Retina (tissue), 1 donor: ENCODE data around the gene PDIA6.
"Not testable (repeated sequence)": the region's sequence is repeated elsewhere in the genome, so short reads cannot be mapped to it uniquely, and the experiment has no call there.

Source experiments
- DNase-seq: peaks from one replicate; pipeline ENCODE4 v3.0.0-alpha.2; 2016

Gene PDIA6

DNA sequence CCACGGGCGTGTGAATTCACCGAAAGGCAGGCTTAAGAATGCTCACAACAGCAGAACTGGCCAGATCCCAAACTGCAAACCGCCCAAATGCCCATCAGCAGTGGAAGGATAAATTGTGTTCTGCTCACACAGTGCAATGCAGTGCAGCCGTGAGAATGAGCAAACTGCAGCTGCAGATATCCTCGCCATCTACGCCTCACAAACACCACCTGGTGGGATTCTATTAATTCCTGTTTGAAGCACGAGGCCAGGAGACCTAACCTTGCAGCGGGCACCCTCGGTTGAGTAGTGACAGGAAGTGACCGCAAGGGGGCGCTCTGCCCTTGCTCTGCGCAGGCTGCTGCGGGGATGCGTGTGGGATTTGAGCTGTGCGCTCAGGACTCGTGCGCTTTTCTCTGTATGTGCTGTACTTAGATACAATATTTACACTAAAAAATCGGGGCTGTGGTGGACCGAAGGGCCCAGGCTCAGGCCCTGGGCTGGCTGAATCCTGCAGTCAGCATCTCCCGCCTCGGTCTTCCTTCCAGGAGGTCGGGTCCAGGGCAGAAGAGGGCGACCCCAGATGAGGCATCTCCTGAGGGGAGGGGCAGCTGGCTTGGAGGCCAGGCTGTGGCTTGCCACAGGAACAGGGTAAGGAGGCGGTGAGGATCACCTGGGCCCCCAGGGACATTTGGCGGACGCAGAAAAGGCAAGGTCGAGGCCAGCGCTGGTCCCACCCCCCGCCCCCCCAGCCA lies 19.8 kb upstream of the PDIA6 start:
- DNase-seq = peak; percentile 93

DNA sequence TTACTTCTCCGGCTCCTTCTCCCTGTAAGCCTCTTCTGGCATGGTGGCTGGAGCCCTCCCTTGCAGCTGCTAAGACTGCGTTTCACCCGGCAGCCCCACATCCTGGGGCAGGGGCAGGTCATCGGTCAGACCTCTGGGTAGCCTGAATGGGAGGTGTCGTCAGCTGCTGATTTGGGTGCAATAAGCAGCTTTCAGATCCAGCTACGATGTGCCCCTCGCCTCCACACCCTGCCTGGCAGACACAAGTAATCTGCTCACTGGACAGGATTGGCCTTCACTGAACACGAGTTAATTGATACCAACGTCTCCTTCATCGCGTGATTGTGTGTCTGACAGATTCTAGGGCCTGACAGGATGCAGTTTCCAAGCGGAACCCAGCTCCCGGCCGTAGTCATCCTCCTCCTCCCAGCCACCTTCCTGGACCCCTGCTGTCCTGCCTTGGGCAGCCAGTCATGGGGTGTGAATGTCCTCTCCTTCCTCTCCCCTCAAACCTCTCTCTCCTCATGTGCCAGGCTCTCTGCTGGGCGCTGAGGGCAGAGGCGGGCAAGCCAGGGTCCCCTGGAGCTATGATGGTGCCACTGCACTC lies 18.9 kb upstream of the PDIA6 start:
- DNase-seq = peak; percentile 65

GRCh38 chr2:10830641-10831399 lies 18.2 kb upstream of the PDIA6 start:
- peak; percentile 65 for DNase-seq

DNA sequence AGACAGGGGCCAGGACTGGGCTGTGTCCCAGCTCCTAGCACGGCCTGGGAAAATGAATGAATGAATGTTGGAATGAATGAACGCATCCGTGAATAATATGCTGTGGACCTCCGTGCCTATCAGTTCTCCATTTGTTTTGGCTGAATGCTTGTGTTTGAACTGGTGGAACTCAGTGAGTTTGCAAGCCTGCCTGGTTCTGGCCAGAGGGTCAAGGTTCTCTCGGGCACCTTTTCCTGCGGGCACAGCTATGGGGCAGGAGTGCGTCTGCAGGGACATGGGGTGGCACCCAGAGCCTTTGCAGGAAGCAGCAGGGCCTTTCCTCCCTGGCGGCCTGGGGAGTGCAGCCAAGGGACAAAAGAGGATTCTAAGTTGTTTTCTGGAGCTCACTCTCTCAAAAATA lies 17.6 kb upstream of the PDIA6 start:
- no peak for DNase-seq

DNA sequence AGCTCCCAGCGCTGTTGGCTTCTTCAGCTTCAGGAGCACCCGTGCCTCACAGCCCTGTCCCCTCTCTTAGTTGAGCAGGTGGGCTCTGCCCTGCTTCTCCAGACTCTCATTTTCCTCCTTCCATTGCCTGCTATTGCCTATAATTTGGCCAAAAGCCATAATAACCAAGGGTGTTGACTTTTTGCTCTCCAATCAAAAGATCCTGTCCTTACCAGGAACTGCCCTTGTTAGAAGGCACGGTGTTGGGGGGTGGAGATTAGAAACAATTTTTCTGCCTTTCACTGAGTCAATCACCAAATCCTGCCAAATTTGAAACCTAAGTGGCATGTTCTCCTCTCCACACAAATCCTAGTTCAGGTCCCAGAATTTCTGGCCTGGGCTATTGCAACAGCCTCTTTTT lies 16.7 kb upstream of the PDIA6 start:
- no peak for DNase-seq

GRCh38 chr2:10828346-10828745 lies 15.8 kb upstream of the PDIA6 start:
- no peak for DNase-seq

- DNase-seq = no peak
Observed at GRCh38 chr2:10826625-10827024, 14.0 kb upstream of the PDIA6 start.

DNA sequence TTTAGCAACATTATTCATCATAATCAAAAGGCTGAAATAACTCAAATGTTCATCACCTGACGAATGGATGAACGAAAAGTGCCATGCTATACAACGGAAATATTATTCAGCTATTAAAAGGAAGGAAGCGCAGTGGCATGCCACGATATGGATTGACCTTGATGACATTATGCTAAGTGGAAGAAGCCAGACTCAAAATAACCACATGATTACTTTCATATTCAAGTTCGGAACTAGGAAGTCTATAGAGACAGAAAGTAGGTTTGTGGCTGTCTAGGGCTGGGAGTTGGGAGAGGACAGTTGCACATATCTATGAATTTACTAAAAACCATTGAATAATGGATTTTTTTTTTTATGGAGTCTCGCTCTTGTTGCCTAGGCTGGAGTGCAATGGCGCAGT lies 13.4 kb upstream of the PDIA6 start:
- DNase-seq = no peak

- DNase-seq = no peak
Observed at GRCh38 chr2:10824191-10824590, 11.6 kb upstream of the PDIA6 start.

GRCh38 chr2:10820978-10821695 lies 8.6 kb upstream of the PDIA6 start:
- no peak for DNase-seq

DNA sequence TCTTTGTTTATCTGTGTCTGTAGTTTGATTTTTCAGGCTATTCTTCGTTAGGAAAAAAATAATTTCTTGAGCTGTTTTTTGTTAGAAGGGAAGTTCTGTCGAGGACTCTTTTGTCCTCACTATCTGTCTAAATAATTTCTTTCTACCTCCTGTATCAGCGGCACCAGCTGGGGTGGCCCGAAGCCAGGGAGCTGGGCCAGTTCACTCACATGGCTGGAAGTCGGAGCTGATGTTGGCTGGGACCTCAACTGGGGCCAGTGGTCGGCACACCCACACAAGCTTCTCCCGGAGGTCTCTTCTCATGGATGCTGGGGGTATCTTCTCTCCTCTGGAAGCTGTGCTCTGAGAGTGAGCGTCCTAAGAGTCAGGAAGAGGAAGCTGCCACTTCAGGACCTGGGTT lies 8.0 kb upstream of the PDIA6 start:
- no peak for DNase-seq

DNA sequence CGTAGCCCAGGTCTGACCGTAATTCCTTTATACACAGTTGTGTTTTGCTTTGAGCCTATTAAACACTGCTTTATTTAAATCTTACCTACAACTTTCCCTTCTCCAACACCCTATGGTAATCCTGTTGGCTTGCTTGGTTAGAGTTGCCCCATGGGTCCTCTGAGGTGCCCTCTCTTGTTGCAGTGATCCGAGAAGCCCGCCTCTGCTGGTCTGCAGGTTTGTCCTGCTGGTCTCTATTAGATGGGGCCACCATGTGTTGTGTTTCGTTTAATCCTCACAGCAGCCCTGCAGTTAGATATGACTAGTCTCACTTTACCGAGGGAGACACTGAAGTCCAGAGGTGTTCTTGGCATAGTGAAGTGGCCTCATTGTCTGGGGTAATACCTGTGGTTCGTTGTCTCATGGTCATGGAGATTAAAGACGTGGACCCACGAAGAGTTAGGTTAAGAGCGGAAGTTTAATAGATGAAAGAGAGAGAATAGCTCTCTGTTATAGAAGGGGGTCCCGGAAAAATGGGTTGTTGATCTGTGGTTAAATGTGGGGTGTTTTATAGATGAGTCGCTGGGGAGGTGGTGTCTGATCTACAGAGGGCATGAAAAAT lies 7.2 kb upstream of the PDIA6 start:
- DNase-seq = no peak

DNA sequence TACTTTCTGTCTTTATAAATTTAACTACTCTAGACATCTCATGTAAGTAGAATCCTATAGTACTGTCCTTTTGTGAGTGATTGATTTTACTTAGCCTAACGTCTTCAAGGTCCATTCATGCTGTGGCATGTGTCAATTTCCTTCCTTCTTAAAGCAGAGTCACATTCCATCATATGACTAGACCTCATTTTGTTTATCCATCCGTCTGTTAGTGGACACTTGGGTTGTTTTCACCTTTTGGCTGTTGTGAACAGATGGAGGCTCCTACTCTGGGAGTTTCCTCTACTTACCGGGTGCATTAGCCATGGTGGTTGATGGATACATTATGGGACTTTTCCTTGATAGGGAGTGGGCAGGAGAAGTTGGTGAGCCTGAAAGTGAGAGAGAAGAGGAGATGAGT lies 6.4 kb upstream of the PDIA6 start:
- DNase-seq = no peak

DNA sequence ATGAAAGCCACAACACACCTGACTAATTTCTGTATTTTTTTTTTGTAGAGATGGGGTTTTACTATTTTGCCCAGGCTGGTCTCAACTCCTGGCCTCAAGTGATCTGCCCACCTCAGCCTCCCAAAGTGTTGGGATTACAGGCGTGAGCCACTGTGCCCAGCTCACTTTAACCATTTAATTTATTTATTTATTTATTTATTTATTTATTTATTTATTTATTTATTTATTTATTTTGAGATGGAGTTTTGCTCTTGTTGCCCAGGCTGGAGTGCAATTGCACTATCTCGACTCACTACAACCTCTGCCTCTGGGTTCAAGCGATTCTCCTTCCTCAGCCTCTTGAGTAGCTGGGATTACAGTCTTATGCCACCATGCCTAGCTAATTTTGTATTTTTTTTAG lies 5.7 kb upstream of the PDIA6 start:
- not testable (repeated sequence) for DNase-seq

GRCh38 chr2:10817413-10817812 lies 4.8 kb upstream of the PDIA6 start:
- DNase-seq = no peak

DNA sequence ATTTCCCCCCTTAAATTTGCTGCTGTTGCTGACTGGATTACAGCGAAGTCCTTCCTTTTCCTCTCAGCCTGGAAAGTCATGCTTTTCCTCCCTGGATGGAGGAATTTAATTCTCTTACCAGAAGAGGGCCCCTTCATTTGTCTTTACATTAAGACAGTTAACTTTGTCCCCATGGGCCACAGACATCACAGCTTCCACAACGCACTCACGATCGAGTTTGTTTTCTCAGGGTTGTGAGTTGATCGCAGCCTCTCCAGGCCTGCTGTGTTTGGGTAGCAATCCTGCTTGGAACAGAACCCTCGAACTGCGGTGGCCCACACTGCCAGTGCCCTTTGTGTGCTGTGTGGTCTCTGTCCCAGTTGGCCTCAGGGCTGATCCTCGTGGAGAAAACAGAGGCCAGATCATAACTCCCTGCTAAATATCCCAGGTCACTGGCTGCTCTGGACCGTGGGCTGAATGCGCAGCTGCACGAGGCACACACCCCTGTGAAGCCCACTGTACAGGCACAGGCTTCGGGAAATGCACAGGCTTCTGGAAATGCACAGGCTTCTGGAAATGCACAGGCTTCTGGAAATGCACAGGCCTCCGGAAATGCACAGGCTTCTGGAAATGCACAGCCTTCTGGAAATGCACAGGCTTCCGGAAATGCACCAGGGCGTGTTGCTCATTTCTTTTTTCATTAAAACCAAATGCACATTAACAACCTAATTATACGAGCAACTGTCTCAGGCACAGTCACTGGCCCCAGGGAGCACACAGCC lies 2.2 kb upstream of the PDIA6 start:
- DNase-seq = peak; percentile 19

GRCh38 chr2:10814142-10814541 lies 1.6 kb upstream of the PDIA6 start:
- no peak for DNase-seq

- peak; percentile 21 for DNase-seq
Observed at GRCh38 chr2:10813163-10814138, 866 bp upstream of the PDIA6 start.

- DNase-seq = peak; percentile 46
Observed at GRCh38 chr2:10811517-10811916, 1.1 kb downstream of the PDIA6 start.

GRCh38 chr2:10810202-10811161 lies 2.1 kb downstream of the PDIA6 start:
- no peak for DNase-seq
